Activated CD8-positive, alpha-beta T cell treated with anti-CD3 and anti-CD28 coated beads for 36 hours (primary cell): ENCODE results near the gene KCNMA1. TPM values are rescaled to one million over a fixed set of nuclear protein-coding genes. Genes with fewer than 3 reads are reported as not detected.

Experiments used
- ATAC-seq: fragments of 200-7000 bp; cut with Tn5 transposase; one replicate; pipeline ENCODE4 v1.10.0; 2021; ENCODE audit warnings: mild to moderate bottlenecking, moderate library complexity
- CTCF ChIA-PET: fragments of 350-600 bp; sonication (Branson Sonifier 250); formaldehyde crosslinking; loops from one replicate; lab custom pipeline; 2021; ENCODE audit warnings: antibody characterized with exemption; lab: Charles Lee
- POLR2A ChIA-PET: fragments of 350-600 bp; sonication (Branson Sonifier 250); formaldehyde crosslinking; loops from one replicate; lab custom pipeline; 2021; ENCODE audit warnings: antibody characterized with exemption; lab: Charles Lee
- DNase-seq: peaks from one replicate; pipeline ENCODE4 v3.0.0-alpha.2; 2020
- H3K27ac Mint-ChIP-seq: one replicate; pipeline ENCODE4 v1.8.0; 2021; ENCODE audit warnings: mild to moderate bottlenecking, mixed read lengths
- H3K27me3 Mint-ChIP-seq: one replicate; pipeline ENCODE4 v1.8.0; 2021; ENCODE audit warnings: mixed read lengths
- H3K36me3 Mint-ChIP-seq: one replicate; pipeline ENCODE4 v1.8.0; 2021; ENCODE audit warnings: low read depth, mixed read lengths
- H3K4me1 Mint-ChIP-seq: one replicate; pipeline ENCODE4 v1.8.0; 2021; ENCODE audit warnings: low read depth, mixed read lengths
- H3K4me3 Mint-ChIP-seq: one replicate; pipeline ENCODE4 v1.8.0; 2021; ENCODE audit warnings: mild to moderate bottlenecking, moderate library complexity, mixed read lengths
- H3K9me3 Mint-ChIP-seq: one replicate; pipeline ENCODE4 v1.8.0; 2021; ENCODE audit warnings: mixed read lengths
- intact Hi-C: fragments of 100-400 bp; cut with micrococcal nuclease; formaldehyde crosslinking; loops from one replicate; pipeline ENCODE4 v1.10.0; 2022
- total RNA-seq, 2 experiments: library from RNA; stranded (reverse); gene quantifications; one replicate each; pipeline ENCODE4 v1.2.3, GENCODE V29; 2021
- TF ChIP-seq, protein P1 (sequence below): fragments of 200-600 bp; IDR thresholded peaks from one replicate; pipeline ENCODE4 v1.8.0; 2022; ENCODE audit warnings: antibody characterized with exemption, mild to moderate bottlenecking

Gene KCNMA1
- total RNA-seq, 2 experiments from 2014 or later = 0.18 TPM; not detected in 1

DNA sequence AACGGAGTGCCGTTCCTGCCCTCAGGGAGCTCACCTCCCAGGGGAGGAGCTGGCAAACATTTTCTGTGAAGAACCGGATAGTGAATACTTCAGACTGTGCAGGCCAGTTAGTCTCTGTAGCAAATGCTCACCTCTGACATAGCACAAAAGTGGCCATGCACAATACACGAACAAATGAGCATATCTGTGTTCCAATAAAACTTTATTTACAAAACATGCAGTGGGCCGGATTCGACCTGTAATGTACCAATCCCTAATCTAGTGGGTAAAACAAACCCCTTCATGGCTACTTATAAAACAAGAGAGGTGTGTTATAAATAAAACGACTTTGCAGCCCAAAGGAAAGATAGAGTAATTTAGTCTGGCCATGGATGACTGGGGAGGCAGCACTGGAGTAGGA, 48.7 kb downstream of the KCNMA1 start:
- Mint-ChIP-seq H3K4me1 (no peaks in the 10 kb centered on the region), H3K9me3 (no peaks in the 10 kb centered on the region), H3K27me3 (no peaks in the 10 kb centered on the region), H3K4me3 (no peak overlapping the region), H3K36me3 (no peaks in the 10 kb centered on the region), H3K27ac (no peak overlapping the region)
- no peak for ATAC-seq
- TF ChIP-seq, protein P1, sequence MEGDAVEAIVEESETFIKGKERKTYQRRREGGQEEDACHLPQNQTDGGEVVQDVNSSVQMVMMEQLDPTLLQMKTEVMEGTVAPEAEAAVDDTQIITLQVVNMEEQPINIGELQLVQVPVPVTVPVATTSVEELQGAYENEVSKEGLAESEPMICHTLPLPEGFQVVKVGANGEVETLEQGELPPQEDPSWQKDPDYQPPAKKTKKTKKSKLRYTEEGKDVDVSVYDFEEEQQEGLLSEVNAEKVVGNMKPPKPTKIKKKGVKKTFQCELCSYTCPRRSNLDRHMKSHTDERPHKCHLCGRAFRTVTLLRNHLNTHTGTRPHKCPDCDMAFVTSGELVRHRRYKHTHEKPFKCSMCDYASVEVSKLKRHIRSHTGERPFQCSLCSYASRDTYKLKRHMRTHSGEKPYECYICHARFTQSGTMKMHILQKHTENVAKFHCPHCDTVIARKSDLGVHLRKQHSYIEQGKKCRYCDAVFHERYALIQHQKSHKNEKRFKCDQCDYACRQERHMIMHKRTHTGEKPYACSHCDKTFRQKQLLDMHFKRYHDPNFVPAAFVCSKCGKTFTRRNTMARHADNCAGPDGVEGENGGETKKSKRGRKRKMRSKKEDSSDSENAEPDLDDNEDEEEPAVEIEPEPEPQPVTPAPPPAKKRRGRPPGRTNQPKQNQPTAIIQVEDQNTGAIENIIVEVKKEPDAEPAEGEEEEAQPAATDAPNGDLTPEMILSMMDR = no peak
- intact Hi-C loops = no loop called here
- CTCF ChIA-PET = interaction anchor here (1.2 kb wide), 1 partner anchor 123 kb away, joined by 3 read pairs; no protein-coding TSS in a partner anchor
- DNase-seq = no peak
- POLR2A ChIA-PET = no interaction called here

GRCh38 chr10:77587416-77587790, 50.2 kb downstream of the KCNMA1 start:
- ChIA-PET CTCF (no interaction called here), POLR2A (no interaction called here)
- no peak for ATAC-seq
- no peak overlapping the region for H3K4me3 Mint-ChIP-seq
- H3K36me3 Mint-ChIP-seq = no peaks in the 10 kb centered on the region
- no peak for DNase-seq
- no peak overlapping the region for H3K27ac Mint-ChIP-seq
- no peaks in the 10 kb centered on the region for H3K9me3 Mint-ChIP-seq
- peaks cover 11% of the 10 kb centered on the region for H3K4me1 Mint-ChIP-seq
- intact Hi-C loops = no loop called here
- no peaks in the 10 kb centered on the region for H3K27me3 Mint-ChIP-seq
- TF ChIP-seq, protein P1 = no peak

GRCh38 chr10:77586719-77587415, 50.7 kb downstream of the KCNMA1 start:
- no peaks in the 10 kb centered on the region for H3K27me3 Mint-ChIP-seq
- TF ChIP-seq, protein P1 = no peak
- intact Hi-C loops = no loop called here

DNA sequence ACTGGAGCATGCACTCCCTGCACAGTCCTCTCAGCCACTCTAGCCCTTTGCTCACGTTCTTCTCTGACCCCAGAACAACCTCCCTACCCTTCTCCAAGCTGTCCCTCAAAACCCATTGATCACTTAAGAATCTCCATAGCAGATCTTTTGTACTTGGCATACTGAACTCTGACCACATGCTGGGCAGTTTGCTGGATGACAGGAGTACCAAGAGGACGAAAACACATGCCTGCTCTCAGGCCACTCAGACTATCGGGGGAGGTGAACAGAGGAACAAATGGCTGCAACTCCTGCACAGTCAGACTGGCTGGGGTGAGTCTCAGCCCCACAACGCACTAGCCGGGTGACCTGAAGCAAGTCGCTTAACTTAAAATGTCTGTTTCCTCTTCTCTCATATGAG, 52.7 kb downstream of the KCNMA1 start:
- H3K4me1 Mint-ChIP-seq = peaks cover 11% of the 10 kb centered on the region
- no peaks in the 10 kb centered on the region for H3K27me3 Mint-ChIP-seq
- ChIA-PET CTCF (no interaction called here), POLR2A (interaction anchor here (0.7 kb wide), 1 partner anchor 382 kb away, joined by 3 read pairs; no protein-coding TSS in a partner anchor)
- ATAC-seq (no peak), DNase-seq (no peak)
- H3K9me3 Mint-ChIP-seq = no peaks in the 10 kb centered on the region
- H3K4me3 Mint-ChIP-seq = no peak overlapping the region
- TF ChIP-seq, protein P1 = no peak
- intact Hi-C loops = no loop called here
- no peaks in the 10 kb centered on the region for H3K36me3 Mint-ChIP-seq
- no peak overlapping the region for H3K27ac Mint-ChIP-seq

More at GRCh38 chr10:77586719-77587415, 50.7 kb downstream of the KCNMA1 start:
- Mint-ChIP-seq H3K27ac (no peak overlapping the region), H3K4me3 (no peak overlapping the region), H3K9me3 (no peaks in the 10 kb centered on the region), H3K4me1 (peaks cover 11% of the 10 kb centered on the region), H3K36me3 (no peaks in the 10 kb centered on the region)
- POLR2A ChIA-PET = no interaction called here
- DNase-seq (no peak), ATAC-seq (no peak)
- CTCF ChIA-PET = no interaction called here

DNA sequence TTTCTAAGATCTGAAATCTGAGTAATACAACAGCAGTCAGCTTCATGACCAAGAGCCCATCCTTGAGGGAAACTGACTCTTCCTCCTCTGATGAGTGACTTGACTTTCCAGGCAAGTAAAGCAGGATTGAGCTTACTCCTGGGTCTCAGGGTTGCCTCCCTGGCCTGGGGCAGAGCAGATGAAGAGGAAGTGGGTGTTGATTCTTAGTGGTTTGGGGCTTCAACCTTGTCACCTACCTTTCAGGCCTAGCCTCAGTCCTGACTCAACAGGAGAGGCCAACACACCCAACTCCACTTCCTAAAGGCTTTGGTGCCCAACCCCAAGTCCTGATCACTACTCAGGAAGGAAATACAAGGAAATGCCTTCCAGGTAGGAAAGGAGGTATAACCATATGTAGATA, 54.1 kb downstream of the KCNMA1 start:
- Mint-ChIP-seq H3K9me3 (no peaks in the 10 kb centered on the region), H3K36me3 (no peaks in the 10 kb centered on the region), H3K4me3 (no peak overlapping the region), H3K4me1 (peaks cover 11% of the 10 kb centered on the region), H3K27me3 (no peaks in the 10 kb centered on the region), H3K27ac (no peak overlapping the region)
- DNase-seq (peak; percentile 8), ATAC-seq (peak; percentile 56)
- TF ChIP-seq, protein P1 = no peak
- CTCF ChIA-PET = no interaction called here
- POLR2A ChIA-PET = no interaction called here
- intact Hi-C loops = no loop called here
